HepG2 (cell line): ENCODE data around the gene GLRX2. TPM values are rescaled to one million over a fixed set of nuclear protein-coding genes. Genes with fewer than 3 reads are reported as not detected.

ENCODE experiments used
- ARNT ChIP-seq: fragments of 450-650 bp; IDR thresholded peaks from 2 replicates; pipeline ENCODE4 v1.6.1; 2017
- EHMT2 ChIP-seq: fragments of 200-600 bp; sonication (generic); IDR thresholded peaks from 2 replicates; pipeline ENCODE4 v1.7.0; 2017; ENCODE audit warnings: antibody characterized with exemption, low read depth, low read length, borderline replicate concordance
- GATA4 ChIP-seq: sonication (generic); IDR thresholded peaks from 2 replicates; pipeline ENCODE4 v1.6.1; 2016; ENCODE audit warnings: antibody characterized with exemption, low read depth, borderline replicate concordance
- HES4 ChIP-seq: sonication (generic); formaldehyde crosslinking; IDR thresholded peaks from 2 replicates; pipeline ENCODE4 v1.9.0; 2021; ENCODE audit warnings: mild to moderate bottlenecking, missing genetic modification reagents, borderline replicate concordance
- HNRNPUL1 ChIP-seq: fragments of 200-400 bp; formaldehyde crosslinking; IDR thresholded peaks from 2 replicates; pipeline ENCODE4 v1.6.1; 2017; ENCODE audit warnings: low read depth, mild to moderate bottlenecking, low read length, moderate library complexity
- KDM1A ChIP-seq: IDR thresholded peaks from 2 replicates; pipeline ENCODE4 v1.6.1; 2016; ENCODE audit warnings: missing compliant biosample characterization
- KDM6A ChIP-seq: IDR thresholded peaks from 2 replicates; pipeline ENCODE4 v1.6.1; 2016; ENCODE audit warnings: low read depth
- RFXAP ChIP-seq: sonication (generic); formaldehyde crosslinking; IDR thresholded peaks from 2 replicates; pipeline ENCODE4 v1.4.0; 2020; ENCODE audit warnings: missing genetic modification reagents, borderline replicate concordance
- RXRA ChIP-seq: sonication (generic); formaldehyde crosslinking; IDR thresholded peaks from 2 replicates; pipeline ENCODE4 v1.5.1; 2020; ENCODE audit warnings: missing genetic modification reagents
- SALL2 ChIP-seq: sonication (generic); formaldehyde crosslinking; IDR thresholded peaks from 2 replicates; pipeline ENCODE4 v1.8.1; 2023; ENCODE audit warnings: mild to moderate bottlenecking, missing genetic modification reagents, inconsistent platforms
- SIN3B ChIP-seq: fragments of 150-350 bp; IDR thresholded peaks from 2 replicates; pipeline ENCODE4 v1.6.1; 2014; ENCODE audit warnings: low read length
- SP2 ChIP-seq: sonication (generic); formaldehyde crosslinking; IDR thresholded peaks from 2 replicates; pipeline ENCODE4 v1.5.1; 2020; ENCODE audit warnings: mild to moderate bottlenecking, missing genetic modification reagents
- SP4 ChIP-seq: sonication (generic); formaldehyde crosslinking; IDR thresholded peaks from 2 replicates; pipeline ENCODE4 v1.8.1; 2023; ENCODE audit warnings: mild to moderate bottlenecking, missing genetic modification reagents
- ZBTB1 ChIP-seq: sonication (generic); formaldehyde crosslinking; IDR thresholded peaks from 2 replicates; pipeline ENCODE4 v1.4.0; 2020; ENCODE audit warnings: missing genetic modification reagents, borderline replicate concordance
- ZNF143 ChIP-seq: sonication (generic); formaldehyde crosslinking; IDR thresholded peaks from 2 replicates; pipeline ENCODE4 v1.4.0; 2020; ENCODE audit warnings: missing genetic modification reagents
- ZNF24 ChIP-seq: fragments of 450-650 bp; IDR thresholded peaks from 2 replicates; pipeline ENCODE4 v1.6.1; 2017; ENCODE audit warnings: antibody characterized with exemption, mild to moderate bottlenecking
- ZNF451 ChIP-seq: sonication (generic); formaldehyde crosslinking; IDR thresholded peaks from 2 replicates; pipeline ENCODE4 v1.5.0; 2020; ENCODE audit warnings: mild to moderate bottlenecking, missing genetic modification reagents
- ZNF460 ChIP-seq: sonication (generic); formaldehyde crosslinking; IDR thresholded peaks from 2 replicates; pipeline ENCODE4 v1.5.1; 2020; ENCODE audit warnings: missing genetic modification reagents, mild to moderate bottlenecking, borderline replicate concordance
- ZNF510 ChIP-seq: sonication (generic); formaldehyde crosslinking; IDR thresholded peaks from 2 replicates; pipeline ENCODE4 v1.4.0; 2020; ENCODE audit warnings: low read depth, mild to moderate bottlenecking, missing genetic modification reagents
- ZNF660 ChIP-seq: sonication (generic); formaldehyde crosslinking; IDR thresholded peaks from 2 replicates; pipeline ENCODE4 v1.5.1; 2020; ENCODE audit warnings: mild to moderate bottlenecking, low read depth, missing genetic modification reagents, borderline replicate concordance
- ZZZ3 ChIP-seq: sonication (generic); formaldehyde crosslinking; IDR thresholded peaks from 2 replicates; pipeline ENCODE4 v1.4.0; 2020; ENCODE audit warnings: missing genetic modification reagents, mild to moderate bottlenecking, borderline replicate concordance
- polyA plus RNA-seq, 8 experiments: library from polyadenylated mRNA; depleted of rRNA in 3 of 8; stranded (reverse) in 7 of 8; unstranded in 1 of 8; fragments of >200 nt; fragmentation: Illumina TruSeq in 4 of 8; extraction: Trizol in 4 of 8; gene quantifications; 2 replicates each; pipeline versions ENCODE4 v1.2.1 to v1.2.3, GENCODE V29; 2011 to 2016; ENCODE audit warnings: low read depth in 4 of 8, missing spikeins in 1 of 8, mixed read lengths in 1 of 8; ENCODE audit not compliant: insufficient read depth in 1 of 8
- total RNA-seq, 5 experiments: library from RNA; depleted of rRNA; stranded (reverse); fragments of >200 nt; fragmentation: Illumina TruSeq; extraction: Trizol; gene quantifications; 2 replicates each; pipeline ENCODE4 v1.2.3, GENCODE V29; 2016; ENCODE audit warnings: low read depth in 1 of 5
- TF ChIP-seq, protein P1 (sequence below): sonication (generic); formaldehyde crosslinking; IDR thresholded peaks from 2 replicates; pipeline ENCODE4 v1.8.0; 2022; ENCODE audit warnings: mild to moderate bottlenecking, missing genetic modification reagents, borderline replicate concordance
- TF ChIP-seq, protein P2 (sequence below): sonication (generic); formaldehyde crosslinking; IDR thresholded peaks from 2 replicates; pipeline ENCODE4 v1.9.0; 2021; ENCODE audit warnings: missing genetic modification reagents, mild to moderate bottlenecking, borderline replicate concordance
- TF ChIP-seq, protein P3 (sequence below): sonication (generic); formaldehyde crosslinking; IDR thresholded peaks from 2 replicates; pipeline ENCODE4 v1.4.0; 2020; ENCODE audit warnings: missing genetic modification reagents

Gene GLRX2
- total and polyA plus RNA-seq, 2 of the 13 experiments (the other 11 are each of a cell fraction or from before 2014, with no cell fraction given) = 11.9 to 39.0 TPM

GRCh38 chr1:193121616-193122593 is 16.7 kb upstream of the GLRX2 start, which contains the start of gene CDC73 (continued):
- TF ChIP-seq HES4 (CRISPR knock-in tag) = peak; percentile 93
- TF ChIP-seq, protein P1, sequence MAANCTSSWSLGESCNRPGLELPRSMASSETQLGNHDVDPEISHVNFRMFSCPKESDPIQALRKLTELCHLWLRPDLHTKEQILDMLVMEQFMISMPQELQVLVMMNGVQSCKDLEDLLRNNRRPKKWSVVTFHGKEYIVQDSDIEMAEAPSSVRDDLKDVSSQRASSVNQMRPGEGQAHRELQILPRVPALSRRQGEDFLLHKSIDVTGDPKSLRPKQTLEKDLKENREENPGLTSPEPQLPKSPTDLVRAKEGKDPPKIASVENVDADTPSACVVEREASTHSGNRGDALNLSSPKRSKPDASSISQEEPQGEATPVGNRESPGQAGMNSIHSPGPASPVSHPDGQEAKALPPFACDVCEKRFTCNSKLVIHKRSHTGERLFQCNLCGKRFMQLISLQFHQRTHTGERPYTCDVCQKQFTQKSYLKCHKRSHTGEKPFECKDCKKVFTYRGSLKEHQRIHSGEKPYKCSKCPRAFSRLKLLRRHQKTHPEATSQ = peak; percentile 98
- TF ChIP-seq SP4 (CRISPR knock-in tag) = peak; percentile 96
- TF ChIP-seq ARNT = no peak
- peak; percentile 48; the same call in 1 of the 2 replicates for TF ChIP-seq EHMT2
- no peak for TF ChIP-seq ZBTB1 (CRISPR knock-in tag)
- peak; percentile 94 for TF ChIP-seq SALL2 (CRISPR knock-in tag)
- peak; percentile 75 for TF ChIP-seq ZNF143 (CRISPR knock-in tag)
- no peak for TF ChIP-seq HNRNPUL1
- peak; percentile 38; the same call in 1 of the 2 replicates for TF ChIP-seq GATA4
- TF ChIP-seq ZNF660 (CRISPR knock-in tag) = no peak
- peak; percentile 91 for TF ChIP-seq RFXAP (CRISPR knock-in tag)
- TF ChIP-seq KDM1A = no peak
- no peak for TF ChIP-seq ZZZ3
- TF ChIP-seq, protein P2, sequence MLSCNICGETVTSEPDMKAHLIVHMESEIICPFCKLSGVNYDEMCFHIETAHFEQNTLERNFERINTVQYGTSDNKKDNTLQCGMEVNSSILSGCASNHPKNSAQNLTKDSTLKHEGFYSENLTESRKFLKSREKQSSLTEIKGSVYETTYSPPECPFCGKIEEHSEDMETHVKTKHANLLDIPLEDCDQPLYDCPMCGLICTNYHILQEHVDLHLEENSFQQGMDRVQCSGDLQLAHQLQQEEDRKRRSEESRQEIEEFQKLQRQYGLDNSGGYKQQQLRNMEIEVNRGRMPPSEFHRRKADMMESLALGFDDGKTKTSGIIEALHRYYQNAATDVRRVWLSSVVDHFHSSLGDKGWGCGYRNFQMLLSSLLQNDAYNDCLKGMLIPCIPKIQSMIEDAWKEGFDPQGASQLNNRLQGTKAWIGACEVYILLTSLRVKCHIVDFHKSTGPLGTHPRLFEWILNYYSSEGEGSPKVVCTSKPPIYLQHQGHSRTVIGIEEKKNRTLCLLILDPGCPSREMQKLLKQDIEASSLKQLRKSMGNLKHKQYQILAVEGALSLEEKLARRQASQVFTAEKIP = no peak
- TF ChIP-seq SP2 (CRISPR knock-in tag) = peak; percentile 63; the same call in 1 of the 2 replicates
- peak; percentile 50; the same call in 1 of the 2 replicates for TF ChIP-seq SIN3B
- TF ChIP-seq ZNF460 (CRISPR knock-in tag) = no peak
- peak; percentile 84; the same call in 1 of the 2 replicates for TF ChIP-seq RXRA
- TF ChIP-seq KDM6A (CRISPR knock-in tag) = no peak
- no peak for TF ChIP-seq ZNF24
- TF ChIP-seq, protein P3, sequence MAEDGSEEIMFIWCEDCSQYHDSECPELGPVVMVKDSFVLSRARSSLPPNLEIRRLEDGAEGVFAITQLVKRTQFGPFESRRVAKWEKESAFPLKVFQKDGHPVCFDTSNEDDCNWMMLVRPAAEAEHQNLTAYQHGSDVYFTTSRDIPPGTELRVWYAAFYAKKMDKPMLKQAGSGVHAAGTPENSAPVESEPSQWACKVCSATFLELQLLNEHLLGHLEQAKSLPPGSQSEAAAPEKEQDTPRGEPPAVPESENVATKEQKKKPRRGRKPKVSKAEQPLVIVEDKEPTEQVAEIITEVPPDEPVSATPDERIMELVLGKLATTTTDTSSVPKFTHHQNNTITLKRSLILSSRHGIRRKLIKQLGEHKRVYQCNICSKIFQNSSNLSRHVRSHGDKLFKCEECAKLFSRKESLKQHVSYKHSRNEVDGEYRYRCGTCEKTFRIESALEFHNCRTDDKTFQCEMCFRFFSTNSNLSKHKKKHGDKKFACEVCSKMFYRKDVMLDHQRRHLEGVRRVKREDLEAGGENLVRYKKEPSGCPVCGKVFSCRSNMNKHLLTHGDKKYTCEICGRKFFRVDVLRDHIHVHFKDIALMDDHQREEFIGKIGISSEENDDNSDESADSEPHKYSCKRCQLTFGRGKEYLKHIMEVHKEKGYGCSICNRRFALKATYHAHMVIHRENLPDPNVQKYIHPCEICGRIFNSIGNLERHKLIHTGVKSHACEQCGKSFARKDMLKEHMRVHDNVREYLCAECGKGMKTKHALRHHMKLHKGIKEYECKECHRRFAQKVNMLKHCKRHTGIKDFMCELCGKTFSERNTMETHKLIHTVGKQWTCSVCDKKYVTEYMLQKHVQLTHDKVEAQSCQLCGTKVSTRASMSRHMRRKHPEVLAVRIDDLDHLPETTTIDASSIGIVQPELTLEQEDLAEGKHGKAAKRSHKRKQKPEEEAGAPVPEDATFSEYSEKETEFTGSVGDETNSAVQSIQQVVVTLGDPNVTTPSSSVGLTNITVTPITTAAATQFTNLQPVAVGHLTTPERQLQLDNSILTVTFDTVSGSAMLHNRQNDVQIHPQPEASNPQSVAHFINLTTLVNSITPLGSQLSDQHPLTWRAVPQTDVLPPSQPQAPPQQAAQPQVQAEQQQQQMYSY (CRISPR knock-in tag) = no peak; the same call in 1 of the 2 replicates
- TF ChIP-seq ZNF510 (CRISPR knock-in tag) = peak; percentile 65; the same call in 1 of the 2 replicates
- TF ChIP-seq ZNF451 = no peak; the same call in 1 of the 2 replicates
